Fibroblast of skin of back (primary cell): Measurements from ENCODE around the gene CFAP97D2.
"Not testable (repeated sequence)": the region's sequence is repeated elsewhere in the genome, so short reads cannot be mapped to it uniquely, and the experiment has no call there.

ENCODE experiments used
- DNase-seq: peaks from one replicate; pipeline ENCODE4 v3.0.0-alpha.2; 2013

CFAP97D2 gene

DNA sequence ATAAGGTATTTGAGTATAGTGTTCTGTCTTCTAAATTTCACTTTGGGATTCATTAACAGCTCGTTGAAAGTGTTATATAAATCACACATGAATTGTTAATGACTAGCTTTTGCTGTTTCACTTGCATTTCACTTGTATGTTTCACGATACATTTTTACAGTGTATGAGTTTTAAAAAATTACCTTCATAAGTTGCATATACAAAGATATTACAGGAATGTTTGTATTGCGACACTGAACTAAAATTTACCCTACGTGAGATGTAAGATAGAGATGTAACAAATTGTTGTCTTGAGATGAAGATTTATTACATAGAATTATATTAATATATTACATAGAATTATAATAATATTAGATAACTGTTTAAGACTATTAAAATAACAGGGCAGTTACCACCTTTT, 57.2 kb downstream of the CFAP97D2 start:
- no peak for DNase-seq

DNA sequence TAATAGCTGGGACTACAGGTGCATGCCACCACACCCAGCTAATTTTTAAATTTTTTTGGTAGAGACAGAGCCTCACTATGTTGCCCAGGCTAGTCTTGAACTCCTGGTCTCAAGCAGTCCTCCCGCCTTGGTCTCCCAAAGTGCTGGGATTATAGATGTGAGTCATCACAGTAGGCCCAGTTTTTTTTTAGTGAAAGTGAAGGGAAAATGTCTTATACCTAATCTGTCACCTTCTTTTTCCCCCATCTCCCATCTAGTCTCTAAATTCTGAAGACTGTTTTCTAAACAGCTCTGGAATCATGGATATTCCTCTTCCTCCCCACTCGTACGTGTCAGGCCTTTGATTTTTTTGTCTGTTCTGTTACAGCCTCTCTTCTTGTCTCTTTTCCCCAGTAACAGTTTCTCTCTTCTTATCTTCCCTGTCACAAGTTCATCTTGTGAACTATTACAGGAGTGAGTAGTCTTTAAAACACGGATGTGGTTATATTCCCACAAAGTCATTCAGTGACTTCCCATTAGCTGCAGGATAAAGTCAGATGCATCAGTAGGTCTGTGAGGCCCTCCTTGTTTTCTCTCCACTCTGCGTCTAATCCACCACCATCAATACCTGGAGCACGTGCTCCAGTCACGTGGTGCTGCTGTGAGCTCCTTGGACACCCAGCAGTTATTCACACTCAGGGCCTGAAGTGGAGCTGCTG, 58.5 kb downstream of the CFAP97D2 start:
- no peak for DNase-seq

DNA sequence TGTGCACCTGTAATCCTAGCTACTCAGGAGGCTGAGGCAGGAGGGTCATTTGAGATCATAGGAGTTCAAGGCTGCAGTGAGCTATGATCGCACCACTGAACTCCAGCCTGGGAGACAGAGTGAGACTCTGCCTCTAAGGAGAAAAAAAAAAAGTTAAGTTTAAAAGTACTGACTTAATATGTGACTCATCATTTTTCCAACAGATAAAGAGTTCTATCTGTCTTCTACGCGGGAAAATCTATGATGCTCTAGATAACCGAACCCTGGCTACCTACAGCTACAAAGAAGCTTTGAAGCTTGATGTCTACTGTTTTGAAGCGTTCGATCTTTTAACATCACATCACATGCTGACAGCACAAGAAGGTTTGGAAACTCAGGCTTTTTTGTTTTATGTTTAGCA, 62.9 kb downstream of the CFAP97D2 start:
- no peak for DNase-seq

DNA sequence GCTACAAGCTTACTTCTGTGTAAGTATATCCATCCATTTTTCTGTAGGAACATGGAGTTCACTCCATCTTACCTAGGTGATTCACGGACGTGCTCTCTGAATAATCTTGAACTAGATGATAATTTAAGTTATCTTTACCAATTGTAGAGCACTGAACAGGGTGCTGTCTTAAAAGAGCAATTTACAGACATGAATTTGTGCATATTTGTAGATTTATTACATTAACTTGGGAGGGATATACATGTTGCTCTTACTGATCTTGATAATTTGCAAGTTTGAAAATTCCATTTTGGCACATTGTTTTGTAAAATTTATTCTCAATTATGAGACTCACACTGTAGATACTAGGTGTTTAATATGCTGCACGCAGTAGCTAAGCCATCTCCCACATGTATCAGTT, 64.9 kb downstream of the CFAP97D2 start:
- DNase-seq, result no peak

DNA sequence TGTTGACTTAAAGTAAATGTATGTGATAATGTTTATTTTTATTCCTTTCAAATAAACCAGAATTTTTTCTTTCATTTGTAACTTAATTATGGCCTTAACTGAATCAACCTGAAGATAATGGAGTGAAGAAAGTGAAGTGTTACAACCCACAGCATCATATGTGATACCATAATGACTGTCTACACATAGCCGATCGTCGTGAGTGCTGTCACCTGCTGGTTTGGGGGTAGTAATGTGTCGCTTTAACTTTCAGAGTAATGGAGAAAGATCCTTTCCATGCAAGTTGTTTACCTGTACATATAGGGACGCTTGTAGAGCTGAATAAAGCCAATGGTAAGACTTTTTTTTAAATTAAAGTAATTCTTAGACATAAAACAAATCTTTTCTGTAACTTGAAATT, 65.6 kb downstream of the CFAP97D2 start:
- DNase-seq, result no peak

DNA sequence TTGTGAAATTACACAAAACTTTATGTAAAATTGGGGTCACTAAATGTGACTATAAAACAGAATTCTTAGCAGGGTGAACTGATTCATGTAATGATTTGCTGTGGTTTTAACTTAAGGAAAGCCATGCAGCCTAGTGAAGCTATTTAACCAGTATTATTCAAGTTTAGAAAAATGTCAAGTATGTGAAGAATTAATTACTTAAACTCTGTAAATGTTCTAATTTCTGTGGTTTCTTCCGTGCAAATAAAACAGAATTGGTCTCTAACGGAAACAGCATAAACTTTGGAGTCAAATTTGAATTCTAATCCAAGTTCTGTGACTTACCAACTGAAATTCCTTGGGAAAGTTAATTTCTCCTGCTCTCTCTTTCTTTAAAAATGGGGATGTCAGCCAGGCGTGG, 69.0 kb downstream of the CFAP97D2 start:
- peak; percentile 75 for DNase-seq

DNA sequence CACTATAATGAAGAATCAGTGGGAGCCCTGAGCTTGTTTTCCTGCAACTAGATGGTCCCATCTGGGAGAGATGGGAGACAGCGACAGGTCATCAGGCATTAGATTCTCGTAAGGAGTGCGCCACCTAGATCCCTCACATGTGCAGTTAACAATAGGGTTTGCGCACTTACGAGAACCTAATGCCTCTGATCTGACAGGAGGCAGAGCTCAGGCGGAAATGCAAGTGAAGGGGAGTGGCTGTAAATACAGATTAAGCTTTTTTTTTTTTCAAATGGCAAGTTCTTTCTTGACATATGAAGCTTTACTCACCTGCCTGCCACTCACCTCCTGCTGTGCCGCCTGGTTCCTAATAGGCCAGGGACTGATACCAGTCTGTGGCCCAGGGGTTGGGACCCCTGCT, 70.0 kb downstream of the CFAP97D2 start:
- DNase-seq, result no peak

DNA sequence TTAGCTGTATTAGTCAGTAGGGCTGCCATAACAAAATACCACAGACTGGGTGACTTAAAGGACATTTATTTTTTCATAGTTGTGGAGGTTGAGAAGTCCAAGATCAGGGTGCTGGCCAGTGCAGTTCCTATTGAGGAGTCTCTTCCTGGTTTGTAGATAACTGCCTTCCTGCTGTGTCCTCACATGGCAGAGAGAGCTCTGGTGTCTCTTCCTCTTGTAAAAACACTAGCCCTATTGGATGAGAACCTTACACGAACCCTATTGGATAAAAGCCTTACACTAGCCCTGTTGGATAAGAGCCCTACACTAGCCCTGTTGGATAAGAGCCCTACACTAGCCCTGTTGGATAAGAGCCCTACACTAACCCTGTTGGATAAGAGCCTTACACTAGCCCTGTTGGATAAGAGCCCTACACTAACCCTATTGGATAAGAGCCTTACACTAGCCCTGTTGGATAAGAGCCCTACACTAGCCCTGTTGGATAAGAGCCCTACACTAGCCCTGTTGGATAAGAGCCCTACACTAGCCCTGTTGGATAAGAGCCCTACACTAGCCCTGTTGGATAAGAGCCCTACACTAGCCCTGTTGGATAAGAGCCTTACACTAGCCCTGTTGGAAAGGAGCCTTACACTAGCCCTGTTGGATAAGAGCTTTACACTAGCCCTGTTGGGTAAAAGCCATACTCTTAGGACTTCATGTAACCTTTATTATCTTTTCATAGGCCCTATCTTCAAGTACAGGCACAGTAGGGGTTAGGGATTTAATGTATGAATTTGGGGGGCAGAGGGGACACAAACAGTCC, 72.8 kb downstream of the CFAP97D2 start:
- not testable (repeated sequence) for DNase-seq

DNA sequence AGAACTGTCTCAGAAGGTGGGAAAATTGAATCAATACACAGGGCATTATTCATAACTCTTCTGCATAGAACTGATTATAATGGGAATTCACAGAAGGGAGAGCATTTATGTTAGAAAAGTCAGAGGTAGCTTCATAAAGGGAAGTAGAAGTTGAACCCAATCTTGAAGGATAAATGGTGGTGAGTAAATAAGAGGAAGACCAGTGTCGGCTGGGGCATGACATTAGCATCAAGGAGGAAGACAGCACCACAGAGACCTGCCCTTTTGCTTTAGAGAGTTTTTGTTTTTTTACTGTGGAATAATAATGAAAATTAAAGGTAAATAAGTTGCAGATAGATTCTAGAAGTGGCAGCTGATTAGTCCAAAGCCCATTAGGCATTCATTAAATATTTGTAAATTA, 77.5 kb downstream of the CFAP97D2 start:
- DNase-seq, result no peak

DNA sequence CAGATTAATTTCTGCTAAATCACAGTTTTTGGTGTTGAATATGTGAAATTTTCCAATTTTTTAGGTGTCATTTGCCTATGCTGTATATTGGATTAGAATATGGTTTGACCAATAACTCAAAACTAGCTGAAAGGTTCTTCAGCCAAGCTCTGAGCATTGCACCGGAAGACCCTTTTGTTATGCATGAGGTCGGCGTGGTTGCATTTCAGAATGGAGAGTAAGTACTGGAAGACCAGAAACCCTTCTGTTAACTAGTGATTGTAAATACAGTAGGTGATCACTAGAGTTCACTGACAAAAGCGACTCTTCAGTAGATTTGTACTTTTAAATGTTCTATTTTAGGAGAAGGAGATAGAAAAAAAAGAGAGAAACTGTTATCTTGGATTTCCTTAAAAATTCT, 78.0 kb downstream of the CFAP97D2 start:
- DNase-seq, result no peak

DNA sequence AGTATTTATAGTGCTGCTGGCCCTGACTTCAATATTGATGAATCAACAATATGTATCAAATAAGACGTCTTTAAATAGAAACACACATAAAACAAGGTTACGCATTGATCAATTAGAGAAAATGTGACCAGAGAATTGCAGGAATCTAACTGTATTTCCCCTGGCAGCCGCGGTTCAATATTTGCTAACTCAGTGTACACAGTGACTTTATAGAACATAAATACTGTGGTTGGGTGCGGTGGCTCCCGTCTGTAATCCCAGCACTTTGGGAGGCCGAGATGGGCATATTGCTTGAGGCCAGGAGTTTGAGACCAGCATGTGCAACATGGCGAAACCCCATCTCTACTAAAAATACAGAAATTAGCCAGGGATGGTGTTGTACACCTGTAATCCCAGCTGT, 79.5 kb downstream of the CFAP97D2 start:
- no peak for DNase-seq

DNA sequence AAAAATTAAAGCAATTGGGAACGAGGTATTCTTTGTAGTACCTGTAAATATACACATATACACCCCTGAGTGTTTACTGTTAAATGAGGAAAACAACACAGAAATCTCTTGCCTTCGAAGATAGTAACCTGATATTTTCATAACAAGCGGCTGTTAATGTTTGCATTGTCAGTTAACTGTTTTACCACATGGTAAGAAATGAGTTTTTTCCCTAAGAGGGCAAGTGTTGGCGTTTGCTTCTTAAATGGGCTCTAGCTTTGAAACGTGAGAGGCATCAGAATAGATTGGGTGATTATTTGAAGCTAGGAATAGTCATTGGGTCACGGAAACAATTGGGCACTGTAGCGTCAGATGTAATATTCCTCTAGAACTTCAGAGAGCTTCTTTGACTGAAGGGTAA, 80.3 kb downstream of the CFAP97D2 start:
- no peak for DNase-seq

DNA sequence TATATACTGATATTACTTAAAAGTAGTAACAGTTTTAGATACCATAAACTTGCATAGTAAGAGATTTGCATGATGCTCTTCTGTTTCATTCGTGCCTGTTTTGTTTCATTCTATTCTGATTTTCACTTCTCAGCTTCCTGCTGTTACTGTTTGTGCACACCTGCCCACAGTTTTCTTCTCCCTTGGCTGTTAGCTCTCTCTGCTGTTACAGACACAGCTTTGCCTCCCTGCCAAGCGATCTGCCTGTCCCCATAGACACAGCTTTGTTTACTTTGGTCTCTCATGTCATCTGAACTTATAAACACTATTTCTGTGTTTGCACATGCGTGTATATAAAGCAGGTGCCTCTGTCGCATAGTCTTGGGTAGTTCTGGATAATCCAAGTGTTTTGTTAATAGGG, 80.9 kb downstream of the CFAP97D2 start:
- no peak for DNase-seq

DNA sequence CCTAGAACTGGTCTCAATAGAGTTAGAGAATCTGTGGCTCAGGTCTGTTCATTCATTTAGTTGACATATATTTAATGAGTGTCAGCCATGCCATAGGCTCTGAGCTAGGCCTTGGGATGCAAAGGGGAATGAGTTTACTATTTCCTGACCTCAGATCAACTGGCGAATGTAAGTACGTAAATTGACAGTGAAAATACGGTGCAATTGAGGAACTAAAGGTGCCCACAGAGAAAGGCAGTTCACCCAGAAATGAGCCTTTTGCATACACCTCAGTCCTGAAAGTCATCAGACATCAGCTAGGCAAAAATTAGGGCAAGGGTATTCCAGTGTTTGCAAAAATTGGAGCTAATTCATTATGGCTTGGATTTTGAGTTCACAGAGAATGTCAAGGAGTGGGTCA, 81.8 kb downstream of the CFAP97D2 start:
- DNase-seq, result no peak

DNA sequence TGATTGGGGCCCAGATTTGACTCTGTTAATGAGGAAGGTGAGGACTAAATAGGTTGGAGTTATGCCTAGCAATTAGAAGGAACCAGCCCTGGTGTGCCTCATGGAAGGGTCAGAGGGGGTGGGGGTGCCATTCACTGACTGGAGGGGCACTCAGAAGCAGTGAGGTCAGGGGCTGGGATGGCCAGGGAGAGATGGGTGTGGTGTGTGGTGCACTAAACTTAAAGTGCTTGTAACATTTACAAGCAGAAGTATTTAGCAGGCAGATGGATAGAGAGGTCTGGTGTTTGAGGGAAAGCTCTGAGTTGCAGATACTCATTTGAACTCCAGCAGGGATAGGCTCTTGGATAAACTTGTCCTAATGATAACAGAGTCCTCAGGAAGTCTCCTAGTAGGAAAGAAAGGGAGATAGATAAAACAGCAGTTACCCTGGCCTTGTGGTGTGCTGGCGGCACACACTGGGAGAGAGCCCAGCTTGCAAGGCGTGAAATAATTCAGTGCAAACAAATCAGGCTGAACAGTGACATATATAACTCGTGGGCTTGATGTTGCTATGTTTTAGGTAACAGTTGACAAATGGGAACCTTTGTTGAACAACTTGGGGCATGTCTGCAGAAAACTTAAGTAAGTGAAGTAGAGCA, 82.4 kb downstream of the CFAP97D2 start:
- DNase-seq, result no peak

DNA sequence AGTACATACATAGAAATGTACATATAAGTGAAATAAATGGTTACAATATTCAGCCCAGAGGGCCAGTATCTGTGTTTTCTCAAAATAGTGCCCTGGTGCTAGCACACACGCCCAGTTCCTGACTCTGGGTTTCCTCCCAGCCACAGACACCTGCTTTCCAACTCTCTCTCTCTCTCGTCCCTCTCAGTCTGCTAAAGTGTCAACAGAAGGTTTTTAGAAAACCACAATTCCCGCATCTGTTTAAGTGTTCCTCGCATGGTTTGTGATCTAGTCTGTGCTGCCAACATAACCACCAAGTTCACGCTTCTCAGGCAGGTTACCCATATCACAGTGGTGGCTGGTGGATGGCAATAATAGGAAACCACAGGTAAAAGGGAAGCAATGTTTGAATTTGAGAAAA, 84.5 kb downstream of the CFAP97D2 start:
- no peak for DNase-seq

DNA sequence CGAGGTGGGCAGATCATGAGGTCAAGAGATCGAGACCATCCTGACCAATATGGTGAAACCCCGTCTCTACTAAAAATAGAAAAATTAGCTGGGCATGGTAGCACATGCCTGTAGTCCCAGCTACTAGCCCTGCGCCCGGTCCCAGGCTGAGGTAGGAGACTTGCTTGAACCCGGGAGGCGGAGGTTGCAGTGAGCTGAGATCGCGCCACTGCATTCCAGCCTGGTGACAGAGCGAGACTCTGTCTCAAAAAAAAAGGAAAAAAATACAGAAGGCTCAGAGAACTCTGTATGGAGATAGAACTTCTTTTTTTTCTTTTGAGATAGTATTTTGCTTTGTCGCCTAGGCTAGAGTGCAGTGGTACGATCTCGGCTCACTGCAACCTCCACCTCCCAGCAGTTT, 85.3 kb downstream of the CFAP97D2 start:
- peak; percentile 51 for DNase-seq

DNA sequence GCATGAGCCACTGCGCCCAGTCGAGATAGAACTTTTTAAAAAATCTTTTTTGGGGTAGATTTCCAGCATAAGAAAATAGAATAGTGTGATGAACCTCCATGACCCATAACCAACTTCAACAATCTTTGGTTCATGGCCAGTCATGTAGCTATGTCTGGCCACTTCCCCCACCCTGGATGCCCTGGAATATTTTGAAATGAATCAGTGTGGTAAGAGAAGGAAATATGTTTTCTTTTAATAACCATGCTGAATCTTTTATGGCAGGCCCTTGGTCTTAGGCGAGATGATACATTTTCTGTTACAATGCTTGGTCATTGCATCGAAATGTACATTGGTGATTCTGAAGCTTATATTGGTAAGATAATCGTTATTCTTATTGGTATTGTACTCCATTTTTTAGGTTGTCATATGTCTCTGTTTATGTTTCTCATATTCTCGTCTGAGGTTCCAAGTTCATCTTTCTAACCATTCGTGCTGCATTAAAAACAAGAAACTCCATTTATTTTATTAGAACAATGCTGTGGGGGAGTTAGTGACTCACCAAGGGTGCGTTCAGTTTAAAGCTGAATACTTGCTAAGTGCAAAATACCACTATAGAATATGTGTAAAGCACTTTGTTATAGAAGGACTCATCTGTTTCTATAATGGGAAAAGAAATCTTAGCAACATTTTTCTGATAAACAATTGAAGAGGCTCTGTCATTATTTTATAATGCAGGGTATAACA, 86.0 kb downstream of the CFAP97D2 start:
- DNase-seq, result peak; percentile 97

DNA sequence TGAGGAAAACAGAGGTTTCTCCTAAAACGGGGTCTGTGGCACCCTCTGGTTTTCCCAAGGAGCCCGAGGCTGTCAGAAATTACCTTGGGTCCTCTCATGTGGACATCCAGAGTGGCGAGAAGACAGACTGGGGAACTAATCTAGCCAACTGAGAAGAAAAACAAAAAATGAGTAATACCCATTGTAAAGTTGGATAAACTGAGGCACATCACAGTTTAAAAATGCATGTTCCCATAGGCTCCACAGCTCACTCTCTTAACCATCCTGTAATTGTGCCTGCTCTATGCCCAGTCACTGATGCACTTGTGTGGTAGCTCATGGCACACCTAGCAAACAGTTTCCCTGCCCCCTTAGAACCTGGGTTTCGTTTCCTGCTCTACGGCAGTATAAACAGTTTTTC, 87.2 kb downstream of the CFAP97D2 start:
- no peak for DNase-seq

DNA sequence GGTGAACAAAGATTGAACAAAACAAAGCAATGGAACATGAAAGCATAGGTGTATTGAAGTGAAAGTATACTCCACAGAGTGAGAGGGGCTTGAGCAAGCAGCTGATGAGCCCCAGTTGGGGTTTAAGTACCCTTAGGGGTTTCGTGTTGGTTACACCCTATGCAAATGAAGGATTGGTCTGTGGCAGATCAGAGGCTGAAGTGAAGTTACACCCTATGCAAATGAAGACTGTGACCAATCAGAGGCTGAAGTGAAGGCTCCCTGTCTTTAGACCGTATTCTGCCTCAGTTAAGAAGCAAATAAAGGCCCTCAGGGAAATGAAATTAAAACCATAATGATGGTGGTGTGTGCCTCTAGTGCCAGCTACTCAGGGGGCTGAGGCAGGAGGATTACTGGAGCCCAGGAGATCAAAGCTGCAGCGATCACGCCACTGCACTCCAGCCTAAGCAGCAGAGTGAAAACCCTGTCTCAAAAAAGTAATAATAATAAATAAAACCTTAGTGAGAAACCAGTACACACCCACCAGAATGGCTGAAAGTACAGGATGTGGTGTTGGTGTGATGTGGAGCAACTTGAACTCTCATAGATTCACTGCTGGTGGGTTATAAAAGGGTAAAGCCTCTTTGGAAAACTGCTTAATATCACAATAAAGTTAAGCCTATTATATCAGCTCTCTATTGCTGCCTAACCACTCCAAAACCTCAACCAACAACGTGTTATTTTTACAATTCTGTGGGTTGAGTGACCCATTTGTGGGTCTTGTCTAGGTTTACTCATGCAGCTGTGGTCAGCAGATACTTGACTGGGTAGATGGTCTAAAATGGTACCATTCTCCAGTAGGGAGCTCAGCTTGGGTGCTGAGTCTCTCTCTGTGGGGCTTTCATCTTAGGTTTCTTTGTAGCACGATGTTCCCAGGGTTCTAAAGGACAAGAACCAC, 89.6 kb downstream of the CFAP97D2 start:
- DNase-seq, result no peak

DNA sequence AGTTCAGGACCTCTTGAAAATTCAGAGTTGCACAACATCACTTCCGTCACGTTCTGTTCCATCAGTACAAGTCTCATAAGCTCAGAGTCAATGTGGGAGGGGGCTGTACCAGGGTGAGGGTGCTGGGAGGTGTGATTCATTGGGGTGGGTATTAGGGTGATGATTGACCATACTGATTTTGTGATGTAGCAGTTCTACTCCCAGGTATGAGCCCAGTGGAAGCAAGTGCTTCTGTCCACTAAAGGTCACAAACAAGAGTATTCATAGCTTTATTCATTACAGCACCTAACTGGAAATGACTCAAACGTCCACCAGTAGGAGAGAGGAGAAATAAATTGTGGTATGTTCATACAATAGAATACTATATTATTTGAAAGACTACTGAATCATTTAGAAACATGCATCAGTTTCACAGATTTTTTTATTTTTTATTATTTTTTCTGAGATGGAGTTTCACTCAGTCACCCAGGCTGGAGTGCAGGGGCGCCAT, 90.3 kb downstream of the CFAP97D2 start:
- no peak for DNase-seq
